Middle frontal gyrus (tissue), 1 donor: ENCODE data around the gene SFT2D3.

Source experiments
- DNase-seq: peaks from one replicate; pipeline ENCODE4 v3.0.0-alpha.2; 2015; ENCODE audit warnings: low spot score; ENCODE audit errors: extremely low spot score

Gene SFT2D3

GRCh38 chr2:127681288-127681804 lies 20.0 kb upstream of the SFT2D3 start:
- no peak for DNase-seq

GRCh38 chr2:127681976-127682857 lies 19.1 kb upstream of the SFT2D3 start:
- DNase-seq, result no peak

GRCh38 chr2:127683056-127683455 lies 18.2 kb upstream of the SFT2D3 start:
- DNase-seq, result no peak

GRCh38 chr2:127683757-127684156 lies 17.5 kb upstream of the SFT2D3 start:
- DNase-seq, result no peak

- no peak for DNase-seq
These were observed 15.8 kb upstream of the SFT2D3 start for GRCh38 chr2:127685410-127686080.

- no peak for DNase-seq
These were observed 12.9 kb upstream of the SFT2D3 start for GRCh38 chr2:127688405-127688804.

GRCh38 chr2:127690696-127691095 lies 10.6 kb upstream of the SFT2D3 start:
- no peak for DNase-seq

- no peak for DNase-seq
These were observed 6.3 kb upstream of the SFT2D3 start for GRCh38 chr2:127694986-127695385.

- no peak for DNase-seq
These were observed 5.5 kb upstream of the SFT2D3 start for GRCh38 chr2:127695491-127696472.

- no peak for DNase-seq
These were observed 3.7 kb upstream of the SFT2D3 start for GRCh38 chr2:127697482-127698180.

- no peak for DNase-seq
These were observed 2.5 kb upstream of the SFT2D3 start for GRCh38 chr2:127698553-127699355.

- DNase-seq, result no peak
These were observed 637 bp upstream of the SFT2D3 start for GRCh38 chr2:127700527-127701192.

GRCh38 chr2:127701651-127702394 lies 526 bp downstream of the SFT2D3 start:
- DNase-seq, result peak; percentile 25

GRCh38 chr2:127702395-127703009 lies 1.2 kb downstream of the SFT2D3 start:
- no peak for DNase-seq

- no peak for DNase-seq
These were observed 2.0 kb downstream of the SFT2D3 start for GRCh38 chr2:127703282-127703681.

GRCh38 chr2:127704641-127705390 lies 3.5 kb downstream of the SFT2D3 start:
- no peak for DNase-seq

GRCh38 chr2:127705391-127706065 lies 4.2 kb downstream of the SFT2D3 start:
- no peak for DNase-seq
